ENCODE results near the gene RTN1. TPM values are rescaled to one million over a fixed set of nuclear protein-coding genes. Genes with fewer than 3 reads are reported as not detected.
"Not testable (repeated sequence)": the region's sequence is repeated elsewhere in the genome, so short reads cannot be mapped to it uniquely, and the experiment has no call there.

Gene RTN1
- total and polyA plus RNA-seq, 10 of the 15 experiments (the other 5 are each of a cell fraction or from before 2014, with no cell fraction given): 0.03 to 0.55 (median 0.13) TPM; not detected in 4

DNA sequence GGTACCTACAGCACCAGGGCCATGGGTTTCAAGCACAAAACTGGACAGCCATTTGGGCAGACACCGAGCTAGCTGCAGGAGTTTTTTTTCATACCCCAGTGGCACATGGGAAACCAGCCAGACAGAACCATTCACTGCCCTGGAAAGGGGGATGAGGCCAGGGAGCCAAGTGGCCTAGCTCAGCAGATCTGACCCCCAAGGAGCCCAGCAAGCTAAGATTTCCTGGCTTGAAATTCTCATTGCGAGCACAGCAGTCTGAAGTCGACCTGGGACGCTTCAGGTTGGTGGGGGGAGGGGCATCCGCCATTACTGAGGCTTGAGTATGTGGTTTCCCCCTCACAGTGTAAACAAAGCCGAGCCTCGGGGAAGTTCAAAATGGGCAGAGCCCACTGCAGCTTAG, 212.8 kb downstream of the RTN1 start (continued):
- TF ChIP-seq JUND (IDR thresholded peaks at IDR 0.05; ENCODE audit: low read depth, low read length) (no peak), ZNF384 (IDR thresholded peaks at IDR 0.05; ENCODE audit: borderline replicate concordance, low read depth, low read length) (no peak)

DNA sequence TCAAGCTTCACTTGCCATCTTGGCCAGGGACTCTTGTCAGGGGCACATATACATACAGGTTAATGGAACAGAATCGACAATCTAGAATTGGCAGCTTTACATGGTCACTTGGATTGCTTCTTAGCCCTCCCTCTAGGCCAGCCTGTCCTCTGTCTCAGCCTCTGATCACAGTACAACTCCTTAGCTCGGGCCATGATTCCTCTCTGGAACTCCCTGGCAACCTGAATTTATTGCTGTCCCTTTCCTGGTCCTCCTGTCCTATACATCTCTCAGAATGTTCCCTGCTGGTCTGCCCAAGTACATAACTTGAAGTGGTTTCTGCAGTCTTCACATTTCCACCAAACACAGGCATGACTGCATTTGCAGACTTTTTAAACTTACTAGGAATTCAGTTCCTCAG, 214.1 kb downstream of the RTN1 start:
- Histone ChIP-seq H4K20me1 (ENCODE audit: control insufficient read depth, insufficient read depth) (no peaks in the 10 kb centered on the region), H3K36me3 (ENCODE audit: control insufficient read depth in 2 of 2, insufficient read depth in 2 of 2, low read length in 1 of 2) (no peaks in the 10 kb centered on the region), H2AFZ (ENCODE audit: control insufficient read depth, low read depth, low read length) (no peak overlapping the region), H3K9ac (ENCODE audit: control insufficient read depth, insufficient read depth, low read length) (no peak overlapping the region), H3K4me1 (ENCODE audit: control insufficient read depth, insufficient read depth, low read length) (no peaks in the 10 kb centered on the region), H3K27ac (ENCODE audit: control insufficient read depth, insufficient read depth) (no peak overlapping the region), H3K9me3 (replicated peaks; ENCODE audit: control insufficient read depth, insufficient read depth, low read length) (no peaks in the 10 kb centered on the region), H3K4me2 (ENCODE audit: control insufficient read depth, insufficient read depth) (no peak overlapping the region), H3K27me3 (replicated peaks in 1 of 2; ENCODE audit: control insufficient read depth in 2 of 2, insufficient read depth in 2 of 2, low read length in 1 of 2) (no peaks in the 10 kb centered on the region), H3K4me3 (no peak overlapping the region), H3K79me2 (ENCODE audit: control insufficient read depth, insufficient read depth, low read length) (no peaks in the 10 kb centered on the region)
- 14% methylated on average over 2 of the region's 2 CpGs for whole genome bisulfite sequencing (ENCODE audit: insufficient coverage, insufficient replicate concordance, low lambda C conversion rate, missing lambda C conversion rate)
- BruUV-seq (replicated peaks): no TSS peak
- intact Hi-C loops (cut with micrococcal nuclease; ENCODE audit: unreplicated experiment): no loop called here
- FAIRE-seq (no peak), DNase-seq (ENCODE audit: low read depth, low spot score) (no peak), ATAC-seq (no peak)
- ChIA-PET POLR2A (no interaction called here), RAD21 (ENCODE audit: unreplicated experiment) (no interaction called here), CTCF (interaction anchor here (2.2 kb wide), 1 partner anchor 23 kb away, joined by 6 read pairs; no protein-coding TSS in a partner anchor), SMC1A (ENCODE audit: uncharacterized antibody, unreplicated experiment) (interaction anchor here (0.7 kb wide), 1 partner anchor 527 kb away, joined by 3 read pairs; no protein-coding TSS in a partner anchor)
- TF ChIP-seq ZNF24 (IDR thresholded peaks at IDR 0.05) (no peak), STAT1 (conservative IDR thresholded peaks at IDR 0.05) (no peak), SREBF1 (IDR thresholded peaks at IDR 0.05; ENCODE audit: low read length) (no peak), ZNF384 (IDR thresholded peaks at IDR 0.05; ENCODE audit: borderline replicate concordance, low read depth, low read length) (no peak), MTA2 (IDR thresholded peaks at IDR 0.05; ENCODE audit: low read depth) (no peak), SP1 (IDR thresholded peaks at IDR 0.05; ENCODE audit: low read depth, low read length) (no peak), ZNF622 (IDR thresholded peaks at IDR 0.05) (no peak), NR2C1 (IDR thresholded peaks at IDR 0.05) (no peak), PAX8 (IDR thresholded peaks at IDR 0.05) (no peak), RELA (IDR thresholded peaks at IDR 0.05; ENCODE audit: borderline replicate concordance, partially characterized antibody) (no peak)
- TF ChIP-seq, protein P1, sequence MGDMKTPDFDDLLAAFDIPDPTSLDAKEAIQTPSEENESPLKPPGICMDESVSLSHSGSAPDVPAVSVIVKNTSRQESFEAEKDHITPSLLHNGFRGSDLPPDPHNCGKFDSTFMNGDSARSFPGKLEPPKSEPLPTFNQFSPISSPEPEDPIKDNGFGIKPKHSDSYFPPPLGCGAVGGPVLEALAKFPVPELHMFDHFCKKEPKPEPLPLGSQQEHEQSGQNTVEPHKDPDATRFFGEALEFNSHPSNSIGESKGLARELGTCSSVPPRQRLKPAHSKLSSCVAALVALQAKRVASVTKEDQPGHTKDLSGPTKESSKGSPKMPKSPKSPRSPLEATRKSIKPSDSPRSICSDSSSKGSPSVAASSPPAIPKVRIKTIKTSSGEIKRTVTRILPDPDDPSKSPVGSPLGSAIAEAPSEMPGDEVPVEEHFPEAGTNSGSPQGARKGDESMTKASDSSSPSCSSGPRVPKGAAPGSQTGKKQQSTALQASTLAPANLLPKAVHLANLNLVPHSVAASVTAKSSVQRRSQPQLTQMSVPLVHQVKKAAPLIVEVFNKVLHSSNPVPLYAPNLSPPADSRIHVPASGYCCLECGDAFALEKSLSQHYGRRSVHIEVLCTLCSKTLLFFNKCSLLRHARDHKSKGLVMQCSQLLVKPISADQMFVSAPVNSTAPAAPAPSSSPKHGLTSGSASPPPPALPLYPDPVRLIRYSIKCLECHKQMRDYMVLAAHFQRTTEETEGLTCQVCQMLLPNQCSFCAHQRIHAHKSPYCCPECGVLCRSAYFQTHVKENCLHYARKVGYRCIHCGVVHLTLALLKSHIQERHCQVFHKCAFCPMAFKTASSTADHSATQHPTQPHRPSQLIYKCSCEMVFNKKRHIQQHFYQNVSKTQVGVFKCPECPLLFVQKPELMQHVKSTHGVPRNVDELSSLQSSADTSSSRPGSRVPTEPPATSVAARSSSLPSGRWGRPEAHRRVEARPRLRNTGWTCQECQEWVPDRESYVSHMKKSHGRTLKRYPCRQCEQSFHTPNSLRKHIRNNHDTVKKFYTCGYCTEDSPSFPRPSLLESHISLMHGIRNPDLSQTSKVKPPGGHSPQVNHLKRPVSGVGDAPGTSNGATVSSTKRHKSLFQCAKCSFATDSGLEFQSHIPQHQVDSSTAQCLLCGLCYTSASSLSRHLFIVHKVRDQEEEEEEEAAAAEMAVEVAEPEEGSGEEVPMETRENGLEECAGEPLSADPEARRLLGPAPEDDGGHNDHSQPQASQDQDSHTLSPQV (IDR thresholded peaks at IDR 0.05): no peak
- TF ChIP-seq, protein P2, sequence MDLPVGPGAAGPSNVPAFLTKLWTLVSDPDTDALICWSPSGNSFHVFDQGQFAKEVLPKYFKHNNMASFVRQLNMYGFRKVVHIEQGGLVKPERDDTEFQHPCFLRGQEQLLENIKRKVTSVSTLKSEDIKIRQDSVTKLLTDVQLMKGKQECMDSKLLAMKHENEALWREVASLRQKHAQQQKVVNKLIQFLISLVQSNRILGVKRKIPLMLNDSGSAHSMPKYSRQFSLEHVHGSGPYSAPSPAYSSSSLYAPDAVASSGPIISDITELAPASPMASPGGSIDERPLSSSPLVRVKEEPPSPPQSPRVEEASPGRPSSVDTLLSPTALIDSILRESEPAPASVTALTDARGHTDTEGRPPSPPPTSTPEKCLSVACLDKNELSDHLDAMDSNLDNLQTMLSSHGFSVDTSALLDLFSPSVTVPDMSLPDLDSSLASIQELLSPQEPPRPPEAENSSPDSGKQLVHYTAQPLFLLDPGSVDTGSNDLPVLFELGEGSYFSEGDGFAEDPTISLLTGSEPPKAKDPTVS (IDR thresholded peaks at IDR 0.05; ENCODE audit: low read depth, low read length): no peak
- in situ Hi-C loops (cut with MboI): no loop called here

DNA sequence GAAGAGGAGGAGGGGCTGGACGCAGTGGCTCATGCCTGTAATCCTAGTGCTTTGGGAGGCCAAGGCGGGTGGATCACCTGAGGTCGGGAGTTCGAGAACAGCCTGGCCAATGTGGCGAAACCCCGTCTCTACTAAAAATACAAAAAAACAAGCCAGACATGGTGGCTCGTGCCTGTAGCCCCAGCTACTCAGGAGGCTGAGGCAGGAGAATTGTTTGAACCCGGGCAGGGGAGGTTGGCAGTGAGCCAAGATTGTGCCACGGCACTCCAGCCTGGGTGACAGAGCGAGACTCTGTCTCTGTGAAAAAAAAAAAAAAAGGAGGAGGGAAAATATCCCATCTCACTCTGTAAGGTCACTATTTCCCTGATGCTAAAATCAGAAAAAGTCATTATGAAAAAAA, 216.4 kb downstream of the RTN1 start:
- SMC1A ChIA-PET (ENCODE audit: uncharacterized antibody, unreplicated experiment); BruUV-seq (replicated peaks); ATAC-seq; FAIRE-seq; CTCF ChIA-PET; H3K27ac ChIP-seq (ENCODE audit: control insufficient read depth, insufficient read depth); in situ Hi-C loops (cut with MboI); H3K4me2 ChIP-seq (ENCODE audit: control insufficient read depth, insufficient read depth); H3K36me3 ChIP-seq (ENCODE audit: control insufficient read depth in 2 of 2, insufficient read depth in 2 of 2, low read length in 1 of 2); H3K4me1 ChIP-seq (ENCODE audit: control insufficient read depth, insufficient read depth, low read length); H3K9me3 ChIP-seq (replicated peaks; ENCODE audit: control insufficient read depth, insufficient read depth, low read length); RAD21 ChIA-PET (ENCODE audit: unreplicated experiment); H4K20me1 ChIP-seq (ENCODE audit: control insufficient read depth, insufficient read depth); POLR2A ChIA-PET; H3K9ac ChIP-seq (ENCODE audit: control insufficient read depth, insufficient read depth, low read length); H3K4me3 ChIP-seq; H2AFZ ChIP-seq (ENCODE audit: control insufficient read depth, low read depth, low read length); intact Hi-C loops (cut with micrococcal nuclease; ENCODE audit: unreplicated experiment); DNase-seq (ENCODE audit: low read depth, low spot score); H3K79me2 ChIP-seq (ENCODE audit: control insufficient read depth, insufficient read depth, low read length); H3K27me3 ChIP-seq (replicated peaks in 1 of 2; ENCODE audit: control insufficient read depth in 2 of 2, insufficient read depth in 2 of 2, low read length in 1 of 2): not testable (repeated sequence)
- 74% methylated on average over 9 of the region's 10 CpGs for WGBS (ENCODE audit: insufficient coverage, insufficient replicate concordance, low lambda C conversion rate, missing lambda C conversion rate)
